ENCODE results near the gene AKR1C4. TPM values are rescaled to one million over a fixed set of nuclear protein-coding genes. Genes with fewer than 3 reads are reported as not detected.
"Not testable (repeated sequence)": the region's sequence is repeated elsewhere in the genome, so short reads cannot be mapped to it uniquely, and the experiment has no call there.

Gene AKR1C4
- total RNA-seq, 2 donors from 2014 or later = not detected

GRCh38 chr10:5188358-5188757 is 8.3 kb upstream of the AKR1C4 start:
- H3K27ac ChIP-seq = no peak overlapping the region
- H3K36me3 ChIP-seq = no peaks in the 10 kb centered on the region
- no peaks in the 10 kb centered on the region for H3K4me1 ChIP-seq
- H3K27me3 ChIP-seq = no peaks in the 10 kb centered on the region
- no peak for DNase-seq (ENCODE audit: low spot score)
- TF ChIP-seq, protein P1, sequence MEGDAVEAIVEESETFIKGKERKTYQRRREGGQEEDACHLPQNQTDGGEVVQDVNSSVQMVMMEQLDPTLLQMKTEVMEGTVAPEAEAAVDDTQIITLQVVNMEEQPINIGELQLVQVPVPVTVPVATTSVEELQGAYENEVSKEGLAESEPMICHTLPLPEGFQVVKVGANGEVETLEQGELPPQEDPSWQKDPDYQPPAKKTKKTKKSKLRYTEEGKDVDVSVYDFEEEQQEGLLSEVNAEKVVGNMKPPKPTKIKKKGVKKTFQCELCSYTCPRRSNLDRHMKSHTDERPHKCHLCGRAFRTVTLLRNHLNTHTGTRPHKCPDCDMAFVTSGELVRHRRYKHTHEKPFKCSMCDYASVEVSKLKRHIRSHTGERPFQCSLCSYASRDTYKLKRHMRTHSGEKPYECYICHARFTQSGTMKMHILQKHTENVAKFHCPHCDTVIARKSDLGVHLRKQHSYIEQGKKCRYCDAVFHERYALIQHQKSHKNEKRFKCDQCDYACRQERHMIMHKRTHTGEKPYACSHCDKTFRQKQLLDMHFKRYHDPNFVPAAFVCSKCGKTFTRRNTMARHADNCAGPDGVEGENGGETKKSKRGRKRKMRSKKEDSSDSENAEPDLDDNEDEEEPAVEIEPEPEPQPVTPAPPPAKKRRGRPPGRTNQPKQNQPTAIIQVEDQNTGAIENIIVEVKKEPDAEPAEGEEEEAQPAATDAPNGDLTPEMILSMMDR (IDR thresholded peaks at IDR 0.05) = no peak
- H3K4me3 ChIP-seq = no peak overlapping the region
- H3K9me3 ChIP-seq = no peaks in the 10 kb centered on the region

- Histone ChIP-seq H3K36me3 (no peaks in the 10 kb centered on the region), H3K27me3 (no peaks in the 10 kb centered on the region), H3K4me1 (no peaks in the 10 kb centered on the region), H3K9me3 (no peaks in the 10 kb centered on the region), H3K27ac (no peak overlapping the region), H3K4me3 (no peak overlapping the region)
- DNase-seq (ENCODE audit: low spot score) = no peak
- TF ChIP-seq, protein P1 (IDR thresholded peaks at IDR 0.05) = no peak
Measured at GRCh38 chr10:5194431-5194830, 2.2 kb upstream of the AKR1C4 start.

DNA sequence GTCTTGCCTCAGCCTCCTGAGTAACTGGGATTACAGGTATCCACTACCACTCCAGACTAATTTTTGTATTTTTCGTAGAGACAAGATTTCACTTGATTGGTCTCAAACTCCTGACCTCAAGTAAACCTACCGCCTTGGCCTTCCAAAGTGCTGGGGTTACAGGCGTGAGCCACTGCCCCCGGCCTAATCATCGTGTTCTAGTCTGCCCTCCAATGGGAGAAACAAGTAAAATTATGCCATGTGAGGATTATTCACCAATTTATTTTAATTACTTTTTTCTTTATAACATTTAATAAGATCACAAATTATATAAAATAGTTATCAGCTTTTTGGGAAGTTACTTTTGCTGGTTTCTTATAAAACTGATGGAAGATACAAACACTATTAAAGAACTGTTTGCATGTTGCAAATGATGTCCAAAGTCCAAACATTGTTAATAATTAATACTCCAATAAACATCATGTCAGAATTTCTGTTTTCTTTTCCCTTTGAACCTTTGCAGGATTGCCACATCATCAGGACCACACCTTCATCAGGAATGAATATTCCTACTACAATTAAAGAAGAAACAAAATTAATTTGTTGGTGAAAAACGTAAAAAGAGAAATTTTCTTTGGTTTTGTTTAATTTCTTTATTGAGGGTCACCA is 786 bp upstream of the AKR1C4 start:
- H3K4me1 ChIP-seq = no peaks in the 10 kb centered on the region
- TF ChIP-seq, protein P1 (IDR thresholded peaks at IDR 0.05) = no peak
- no peaks in the 10 kb centered on the region for H3K36me3 ChIP-seq
- H3K27me3 ChIP-seq = no peaks in the 10 kb centered on the region
- no peak overlapping the region for H3K27ac ChIP-seq
- H3K9me3 ChIP-seq = peaks cover 0 to 5% of the 10 kb centered on the region in 2 donors
- no peak overlapping the region for H3K4me3 ChIP-seq
- DNase-seq (ENCODE audit: low spot score) = no peak

DNA sequence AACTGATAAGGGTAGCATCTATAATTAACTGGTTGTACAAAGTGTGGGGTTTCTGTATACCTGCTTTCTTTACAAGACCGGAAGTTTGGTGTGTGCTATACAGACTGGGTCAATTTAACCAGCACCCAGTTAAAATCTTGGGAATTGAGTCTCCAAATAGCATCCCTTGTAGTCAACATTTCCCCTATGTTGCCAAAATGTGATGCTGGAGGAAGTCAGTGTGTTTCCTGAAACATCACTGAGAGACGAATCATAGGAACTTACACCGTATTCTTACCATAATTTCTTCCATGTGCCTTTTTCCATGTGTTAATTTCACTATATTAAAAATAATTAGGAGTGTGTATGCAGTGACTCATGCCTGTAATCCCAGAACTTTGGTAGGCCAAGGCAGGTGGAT is 1.7 kb downstream of the AKR1C4 start:
- no peaks in the 10 kb centered on the region for H3K27me3 ChIP-seq
- no peak overlapping the region for H3K27ac ChIP-seq
- TF ChIP-seq, protein P1 (IDR thresholded peaks at IDR 0.05) = no peak
- H3K36me3 ChIP-seq = no peaks in the 10 kb centered on the region
- no peak overlapping the region for H3K4me3 ChIP-seq
- peaks cover 0 to 30% of the 10 kb centered on the region in 2 donors for H3K9me3 ChIP-seq
- H3K4me1 ChIP-seq = no peaks in the 10 kb centered on the region
- DNase-seq (ENCODE audit: low spot score) = no peak

DNA sequence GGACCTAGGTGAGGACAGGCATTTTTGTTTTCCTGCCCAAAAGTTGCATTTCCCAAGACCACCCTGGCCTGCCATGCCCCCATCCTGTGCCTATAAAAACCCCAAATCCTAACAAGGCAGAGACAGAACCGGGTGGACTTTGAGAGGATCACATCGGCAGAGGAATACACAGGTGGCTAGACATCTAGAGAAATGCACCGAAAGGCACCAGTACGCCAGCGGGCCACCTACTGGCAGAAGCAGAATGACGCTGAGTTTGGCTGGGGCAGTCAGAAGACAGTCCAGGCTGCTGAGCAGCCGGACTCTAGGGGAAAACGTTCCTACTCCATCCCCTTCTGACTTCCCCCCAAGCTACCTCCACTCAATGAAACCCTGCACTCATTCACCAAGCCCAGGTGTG is 2.8 kb downstream of the AKR1C4 start:
- TF ChIP-seq, protein P1 (IDR thresholded peaks at IDR 0.05) = no peak
- peaks cover 0 to 32% of the 10 kb centered on the region in 2 donors for H3K9me3 ChIP-seq
- H3K4me1 ChIP-seq = no peaks in the 10 kb centered on the region
- H3K4me3 ChIP-seq = no peak overlapping the region
- DNase-seq (ENCODE audit: low spot score) = no peak
- no peaks in the 10 kb centered on the region for H3K36me3 ChIP-seq
- H3K27ac ChIP-seq = no peak overlapping the region
- no peaks in the 10 kb centered on the region for H3K27me3 ChIP-seq

GRCh38 chr10:5206799-5207198 is 10.2 kb downstream of the AKR1C4 start:
- Histone ChIP-seq H3K4me1 (no peaks in the 10 kb centered on the region), H3K27me3 (no peaks in the 10 kb centered on the region), H3K9me3 (peaks cover 0 to 17% of the 10 kb centered on the region in 2 donors), H3K27ac (no peak overlapping the region), H3K36me3 (no peaks in the 10 kb centered on the region), H3K4me3 (no peak overlapping the region)
- TF ChIP-seq, protein P1 (IDR thresholded peaks at IDR 0.05) = no peak
- no peak for DNase-seq (ENCODE audit: low spot score)

DNA sequence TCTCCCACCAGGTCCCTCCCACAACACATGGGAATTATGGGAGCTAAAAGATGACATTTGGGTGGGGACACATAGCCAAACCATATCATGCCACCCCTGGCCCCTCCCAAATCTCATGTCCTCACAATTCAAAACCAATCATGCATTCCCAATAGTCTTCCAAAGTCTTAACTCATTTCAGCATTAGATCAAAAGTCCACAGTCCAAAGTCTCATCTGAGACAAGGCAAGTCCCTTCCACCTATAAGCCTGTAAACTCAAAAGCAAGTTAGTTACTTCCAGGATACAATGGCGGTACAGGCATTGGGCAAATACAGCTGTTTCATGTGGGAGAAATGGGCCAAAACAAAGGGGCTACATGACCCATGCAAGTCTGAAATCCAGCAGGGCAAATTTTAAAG is 13.1 kb downstream of the AKR1C4 start:
- H3K27ac ChIP-seq; H3K36me3 ChIP-seq; H3K27me3 ChIP-seq; DNase-seq (ENCODE audit: low spot score); H3K9me3 ChIP-seq; H3K4me3 ChIP-seq; H3K4me1 ChIP-seq: not testable (repeated sequence)

DNA sequence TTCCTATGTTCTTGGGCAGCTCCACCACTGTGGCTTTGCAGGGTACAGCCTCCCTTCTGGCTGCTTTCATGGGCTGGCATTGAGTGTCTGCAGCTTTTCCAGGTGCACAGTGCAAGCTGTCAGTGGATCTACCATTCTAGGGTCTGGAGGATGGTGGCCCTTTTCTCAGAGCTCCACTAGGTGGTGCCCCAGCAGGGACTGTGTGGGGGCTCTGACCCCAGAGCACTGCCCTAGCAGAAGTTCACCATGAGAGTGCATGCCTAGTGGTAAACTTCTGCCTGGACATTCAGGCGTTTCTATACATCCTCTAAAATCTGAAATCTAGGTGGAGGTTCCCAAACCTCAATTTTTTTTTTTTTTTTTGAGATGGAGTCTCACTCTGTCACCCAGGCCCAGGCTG is 13.6 kb downstream of the AKR1C4 start:
- not testable (repeated sequence) for H3K27me3 ChIP-seq; DNase-seq (ENCODE audit: low spot score); H3K4me1 ChIP-seq; H3K4me3 ChIP-seq; H3K36me3 ChIP-seq; H3K9me3 ChIP-seq; H3K27ac ChIP-seq

All from right atrium auricular region (tissue), 2 donors.